Epithelial cell of esophagus (primary cell): ENCODE measurements around the gene MITF.

ENCODE experiments used
- DNase-seq: peaks from one replicate; pipeline ENCODE4 v3.0.0; 2010; ENCODE audit warnings: low read depth
- H3K4me3 ChIP-seq: 2 replicates; pipeline ENCODE4 v1.5.1; 2011; ENCODE audit warnings: mild to moderate bottlenecking, low read length, control low read depth
- CTCF ChIP-seq: IDR thresholded peaks from 2 replicates; pipeline ENCODE4 v1.5.1; 2011; ENCODE audit warnings: low read depth, mild to moderate bottlenecking, low read length, control low read depth, inconsistent platforms; ENCODE audit not compliant: insufficient read depth; ENCODE audit errors: missing control alignments

MITF gene

GRCh38 chr3:69716119-69716518 is 23.1 kb upstream of the MITF start:
- H3K4me3 ChIP-seq, result no peak overlapping the region
- no peak for TF ChIP-seq CTCF
- no peak for DNase-seq

GRCh38 chr3:69718866-69719586 is 20.2 kb upstream of the MITF start:
- H3K4me3 ChIP-seq, result no peak overlapping the region
- no peak for DNase-seq
- TF ChIP-seq CTCF, result no peak

- TF ChIP-seq CTCF, result no peak
- no peak for DNase-seq
- H3K4me3 ChIP-seq, result no peak overlapping the region
These were observed 19.6 kb upstream of the MITF start for GRCh38 chr3:69719587-69720122.

GRCh38 chr3:69720824-69721223 is 18.4 kb upstream of the MITF start:
- no peak overlapping the region for H3K4me3 ChIP-seq
- DNase-seq, result no peak
- no peak for TF ChIP-seq CTCF

GRCh38 chr3:69723389-69723788 is 15.9 kb upstream of the MITF start:
- no peak for DNase-seq
- no peak for TF ChIP-seq CTCF
- no peak overlapping the region for H3K4me3 ChIP-seq

GRCh38 chr3:69724722-69725435 is 14.4 kb upstream of the MITF start:
- no peak for DNase-seq
- no peak for TF ChIP-seq CTCF
- no peak overlapping the region for H3K4me3 ChIP-seq
